ENCODE data around the gene BTBD8. TPM values are rescaled to one million over a fixed set of nuclear protein-coding genes. Genes with fewer than 3 reads are reported as not detected.

Gene BTBD8
- polyA plus RNA-seq, 1 donor from 2014 or later, result 38.6 TPM

- no peaks in the 10 kb centered on the region for H4K20me1 ChIP-seq (ENCODE audit: insufficient read depth)
- no peaks in the 10 kb centered on the region for H3K9me3 ChIP-seq (ENCODE audit: low read length)
- TF ChIP-seq SMC3 (conservative IDR thresholded peaks at IDR 0.05; ENCODE audit: poor library complexity), result no peak
- TF ChIP-seq RAD21 (conservative IDR thresholded peaks at IDR 0.05), result no peak
- no peak for TF ChIP-seq TAF1 (IDR thresholded peaks at IDR 0.05; ENCODE audit: low read depth)
- no peak for TF ChIP-seq CTCF (IDR thresholded peaks at IDR 0.05; ENCODE audit: poor library complexity, severe bottlenecking)
- no peak for TF ChIP-seq EZH2 (IDR thresholded peaks at IDR 0.05; ENCODE audit: borderline replicate concordance, insufficient read depth, low read length, poor library complexity, severe bottlenecking)
- no peak for TF ChIP-seq MXI1 (conservative IDR thresholded peaks at IDR 0.05; ENCODE audit: poor library complexity, severe bottlenecking)
- peak; percentile 74 for TF ChIP-seq EP300 (conservative IDR thresholded peaks at IDR 0.05; ENCODE audit: poor library complexity, severe bottlenecking)
- TF ChIP-seq REST (IDR thresholded peaks at IDR 0.05; ENCODE audit: borderline replicate concordance), result no peak
- peak; percentile 84 for TF ChIP-seq POLR2AphosphoS5 (IDR thresholded peaks at IDR 0.05)
- H3K27me3 ChIP-seq (ENCODE audit: insufficient read depth, low read depth, low read length), result no peaks in the 10 kb centered on the region
- no peak overlapping the region for H3K4me3 ChIP-seq (ENCODE audit: low read length)
- no peaks in the 10 kb centered on the region for H3F3A ChIP-seq (ENCODE audit: insufficient read depth, low read length, poor library complexity, severe bottlenecking)
- no peak overlapping the region for H3K4me2 ChIP-seq (ENCODE audit: low read length)
- H2AFZ ChIP-seq (ENCODE audit: low read depth, low read length), result no peak overlapping the region
- H3K9me2 ChIP-seq (ENCODE audit: insufficient read depth, low read length), result no peaks in the 10 kb centered on the region
- H3K9ac ChIP-seq (ENCODE audit: low read length), result no peak overlapping the region
- peak overlapping the region; percentile 6 for H3K27ac ChIP-seq (ENCODE audit: low read length)
- H3K79me2 ChIP-seq (replicated peaks; ENCODE audit: insufficient read depth, low read length), result no peaks in the 10 kb centered on the region
- no peaks in the 10 kb centered on the region for H3K36me3 ChIP-seq (ENCODE audit: insufficient read depth, low read length)
Observed at GRCh38 chr1:92087542-92087941, 7.4 kb downstream of the BTBD8 start.

- no peaks in the 10 kb centered on the region for H3F3A ChIP-seq (ENCODE audit: insufficient read depth, low read length, poor library complexity, severe bottlenecking)
- no peak overlapping the region for H3K27ac ChIP-seq (ENCODE audit: low read length)
- H3K9me3 ChIP-seq (ENCODE audit: low read length), result no peaks in the 10 kb centered on the region
- no peak overlapping the region for H3K4me2 ChIP-seq (ENCODE audit: low read length)
- no peak overlapping the region for H3K4me3 ChIP-seq (ENCODE audit: low read length)
- no peaks in the 10 kb centered on the region for H4K20me1 ChIP-seq (ENCODE audit: insufficient read depth)
- TF ChIP-seq POLR2AphosphoS5 (IDR thresholded peaks at IDR 0.05), result no peak
- no peak for TF ChIP-seq EZH2 (IDR thresholded peaks at IDR 0.05; ENCODE audit: borderline replicate concordance, insufficient read depth, low read length, poor library complexity, severe bottlenecking)
- TF ChIP-seq SMC3 (conservative IDR thresholded peaks at IDR 0.05; ENCODE audit: poor library complexity), result no peak
- TF ChIP-seq TAF1 (IDR thresholded peaks at IDR 0.05; ENCODE audit: low read depth), result no peak
- TF ChIP-seq EP300 (conservative IDR thresholded peaks at IDR 0.05; ENCODE audit: poor library complexity, severe bottlenecking), result no peak
- no peak overlapping the region for H2AFZ ChIP-seq (ENCODE audit: low read depth, low read length)
- no peaks in the 10 kb centered on the region for H3K79me2 ChIP-seq (replicated peaks; ENCODE audit: insufficient read depth, low read length)
- no peak overlapping the region for H3K9ac ChIP-seq (ENCODE audit: low read length)
- H3K36me3 ChIP-seq (ENCODE audit: insufficient read depth, low read length), result no peaks in the 10 kb centered on the region
- no peaks in the 10 kb centered on the region for H3K9me2 ChIP-seq (ENCODE audit: insufficient read depth, low read length)
- no peaks in the 10 kb centered on the region for H3K27me3 ChIP-seq (ENCODE audit: insufficient read depth, low read depth, low read length)
Observed at GRCh38 chr1:92091625-92092024, 11.5 kb downstream of the BTBD8 start.

Measured in neural cell (in vitro differentiated cells).